Inflammatory macrophage treated with lipopolysaccharide for 4 hours (primary cell): Measurements from ENCODE around the gene WDR45.
A peak's percentile ranks its signal among the peaks of the same experiment; 100 is the strongest.

Source experiments
- DNase-seq: peaks from one replicate; pipeline ENCODE4 v3.0.0-alpha.2; 2020

The WDR45 gene

GRCh38 chrX:49042581-49043219 is 37.0 kb downstream of the WDR45 start:
- DNase-seq: no peak

- peak; percentile 9 for DNase-seq
Observed at GRCh38 chrX:49041744-49042580, 37.7 kb downstream of the WDR45 start.

- no peak for DNase-seq
Observed at GRCh38 chrX:49040376-49040955, 39.2 kb downstream of the WDR45 start.

DNA sequence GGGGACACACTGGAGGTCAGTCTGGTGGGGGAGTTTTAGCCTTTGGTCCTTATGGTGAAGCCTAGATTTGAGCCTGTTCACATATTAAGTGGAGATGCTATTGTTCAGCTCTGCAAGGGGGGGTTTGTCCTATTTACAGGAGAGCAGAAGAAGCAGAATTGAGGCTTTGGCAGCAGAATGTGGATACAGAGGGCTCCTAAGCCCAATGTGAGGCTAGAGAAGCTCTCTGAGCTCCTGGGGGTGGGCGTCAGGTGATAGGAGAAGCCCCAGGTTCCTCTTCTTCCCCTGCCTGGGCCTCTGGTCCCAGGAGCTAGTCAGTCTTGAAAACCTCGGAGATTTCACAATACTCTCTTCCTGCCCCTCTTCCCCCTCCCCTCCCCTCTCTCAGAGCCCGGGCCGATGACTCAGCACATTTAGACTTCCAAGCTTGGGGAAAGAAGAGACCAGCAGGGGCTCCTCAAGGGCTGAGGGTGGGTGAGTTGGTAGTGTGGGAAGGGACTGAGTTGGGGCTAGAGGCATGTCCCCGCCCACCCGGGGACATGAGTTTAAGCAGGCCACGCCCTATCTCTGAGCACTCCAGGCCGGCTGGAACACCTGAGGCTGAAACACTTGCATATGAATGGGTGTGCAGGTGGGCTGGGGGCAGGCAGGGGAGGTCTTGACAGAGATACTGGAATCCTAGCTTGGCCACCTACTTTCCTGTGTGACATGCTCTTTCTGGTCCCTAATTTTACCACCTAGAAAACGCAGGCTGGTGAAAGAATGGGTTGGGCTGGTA is 39.9 kb downstream of the WDR45 start:
- peak; percentile 68 for DNase-seq

GRCh38 chrX:49037883-49038475 is 41.7 kb downstream of the WDR45 start:
- DNase-seq: peak; percentile 11

DNA sequence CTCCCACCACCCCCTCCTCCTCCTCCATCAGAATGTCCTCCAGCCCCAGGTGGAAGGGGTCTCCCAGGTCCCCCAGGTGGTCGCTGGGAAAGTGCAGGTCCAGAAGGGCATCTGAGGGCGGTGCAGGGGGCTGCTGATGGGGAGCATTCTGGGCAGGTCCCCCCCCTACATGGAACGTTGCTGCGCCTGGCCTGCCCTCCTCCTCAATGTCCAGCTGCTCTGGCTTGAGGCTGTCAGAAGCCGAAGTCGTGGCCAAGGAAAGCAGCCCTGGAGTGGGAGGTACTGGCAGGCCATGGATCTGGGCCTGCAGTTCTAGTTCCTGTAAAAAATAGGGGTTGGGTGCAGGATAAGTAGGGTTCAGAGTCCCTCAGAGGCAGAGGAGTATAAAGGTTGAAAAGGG is 49.4 kb downstream of the WDR45 start:
- no peak for DNase-seq

DNA sequence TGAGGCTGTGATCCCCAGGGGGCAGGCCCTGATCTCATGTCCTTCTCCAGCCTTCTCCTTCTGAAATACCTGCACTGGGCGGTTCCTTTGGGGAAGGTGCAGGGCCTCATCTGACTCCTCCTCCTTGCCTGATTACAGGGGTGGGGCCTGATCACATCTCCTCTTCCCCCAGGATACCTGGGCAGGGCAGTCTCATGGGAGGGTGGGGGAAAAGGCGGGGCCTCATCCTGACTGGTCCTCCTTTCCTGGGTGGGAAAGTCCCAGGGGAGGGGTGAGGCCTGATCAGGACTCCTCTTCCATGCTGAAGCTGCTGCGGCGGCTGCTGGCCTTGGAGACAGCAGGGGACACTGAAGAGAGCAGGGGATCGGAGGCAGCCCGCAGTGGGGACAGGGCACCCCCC is 49.8 kb downstream of the WDR45 start:
- no peak for DNase-seq
